Sigmoid colon (tissue), 4 donors: ENCODE measurements around the gene TMEM127.

Experiments
- CTCF ChIP-seq, 4 experiments: fragments of 450-650 bp in 3 of 4; fragments of 200-600 bp in 1 of 4; IDR thresholded peaks; one replicate each; pipeline ENCODE4 v1.5.1; 2016 to 2019; ENCODE audit warnings: antibody characterized with exemption in 4 of 4, mild to moderate bottlenecking in 3 of 4, moderate library complexity in 2 of 4
- POLR2AphosphoS5 ChIP-seq, 4 donors: sonication (generic); formaldehyde crosslinking; IDR thresholded peaks; one replicate each; pipeline ENCODE4 v1.6.1; 2017; ENCODE audit warnings: antibody characterized with exemption in 4 of 4

- TF ChIP-seq CTCF (IDR thresholded peaks at IDR 0.05), result no peak
- TF ChIP-seq POLR2AphosphoS5 (IDR thresholded peaks at IDR 0.05), result no peak
These were observed 62.4 kb downstream of the TMEM127 start for GRCh38 chr2:96203130-96204028.
